CD4-positive, alpha-beta T cell treated with Interleukin-21 for 1 hour (primary cell): Measurements from ENCODE around the gene PTTG1IP.
"Not testable (repeated sequence)": the region's sequence is repeated elsewhere in the genome, so short reads cannot be mapped to it uniquely, and the experiment has no call there.

Experiments used
- DNase-seq: peaks from one replicate; pipeline ENCODE4 v3.0.0-alpha.2; 2020

PTTG1IP gene

GRCh38 chr21:44873356-44874239 is at the start of gene PTTG1IP:
TSS of gene PTTG1IP (minus strand) at chr21:44873690. CDS start at chr21:44873616, 74 bp downstream.
- DNase-seq, result peak; percentile 99

DNA sequence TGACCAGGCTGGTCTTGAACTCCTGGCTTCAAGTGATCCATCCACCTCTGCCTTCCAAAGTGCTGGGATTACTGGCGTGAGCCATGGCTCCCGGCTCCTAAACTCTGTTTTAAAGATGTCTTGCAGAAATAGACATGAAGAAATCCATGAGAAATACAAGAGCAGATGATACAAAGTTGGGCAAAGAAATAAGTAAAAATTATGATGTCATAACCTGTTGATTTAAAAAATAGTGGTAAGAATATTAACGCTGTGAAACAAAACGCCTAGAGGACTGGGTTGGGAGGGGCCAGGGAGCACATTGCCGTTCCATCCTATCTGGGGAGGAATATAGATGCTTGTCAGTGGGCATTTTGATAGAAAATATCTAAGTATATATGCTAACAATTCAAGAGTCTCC is 48.4 kb upstream of the PTTG1IP start:
- DNase-seq, result no peak

- peak; percentile 71 for DNase-seq
Measured at GRCh38 chr21:44920694-44921604, 47.5 kb upstream of the PTTG1IP start, which contains the start of gene ITGB2. TSS of gene ITGB2 (minus strand) at chr21:44920899. CDS start at chr21:44910782, 10,117 bp downstream.

DNA sequence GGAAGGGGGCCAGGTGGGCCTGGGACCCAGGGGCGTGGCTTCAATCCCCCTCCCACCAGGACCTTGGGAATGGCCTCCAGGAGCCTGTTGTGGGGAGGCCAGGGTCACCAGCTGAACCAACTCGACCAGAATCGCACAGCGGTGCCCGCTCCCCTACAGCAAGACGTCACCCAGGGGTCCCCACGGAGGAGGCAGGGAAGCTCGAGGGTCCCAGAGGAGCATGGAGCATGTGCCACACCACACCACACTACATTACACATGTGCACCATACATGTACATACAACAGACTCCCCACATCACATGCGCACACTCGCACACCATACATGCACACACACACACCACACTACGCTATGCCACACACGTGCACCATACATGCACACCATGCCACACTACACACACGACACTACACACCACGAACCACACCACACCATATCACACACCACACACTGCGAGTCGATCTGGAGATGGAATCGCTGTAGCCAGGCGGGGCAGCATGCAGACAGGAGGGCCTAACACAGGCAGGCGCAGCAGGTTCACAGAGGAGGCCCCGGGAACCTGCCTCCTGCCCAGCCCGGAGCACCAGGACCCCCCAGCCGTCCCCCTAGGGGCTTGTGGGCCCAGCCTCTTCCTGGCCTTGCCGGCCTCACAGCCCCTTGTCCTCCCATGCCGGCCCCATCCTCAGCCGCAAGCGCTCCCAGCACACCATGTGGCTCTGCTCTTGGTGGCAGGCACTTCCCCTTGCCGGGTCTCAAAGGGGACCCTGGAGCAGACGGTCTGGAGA is 46.6 kb upstream of the PTTG1IP start:
- no peak for DNase-seq

DNA sequence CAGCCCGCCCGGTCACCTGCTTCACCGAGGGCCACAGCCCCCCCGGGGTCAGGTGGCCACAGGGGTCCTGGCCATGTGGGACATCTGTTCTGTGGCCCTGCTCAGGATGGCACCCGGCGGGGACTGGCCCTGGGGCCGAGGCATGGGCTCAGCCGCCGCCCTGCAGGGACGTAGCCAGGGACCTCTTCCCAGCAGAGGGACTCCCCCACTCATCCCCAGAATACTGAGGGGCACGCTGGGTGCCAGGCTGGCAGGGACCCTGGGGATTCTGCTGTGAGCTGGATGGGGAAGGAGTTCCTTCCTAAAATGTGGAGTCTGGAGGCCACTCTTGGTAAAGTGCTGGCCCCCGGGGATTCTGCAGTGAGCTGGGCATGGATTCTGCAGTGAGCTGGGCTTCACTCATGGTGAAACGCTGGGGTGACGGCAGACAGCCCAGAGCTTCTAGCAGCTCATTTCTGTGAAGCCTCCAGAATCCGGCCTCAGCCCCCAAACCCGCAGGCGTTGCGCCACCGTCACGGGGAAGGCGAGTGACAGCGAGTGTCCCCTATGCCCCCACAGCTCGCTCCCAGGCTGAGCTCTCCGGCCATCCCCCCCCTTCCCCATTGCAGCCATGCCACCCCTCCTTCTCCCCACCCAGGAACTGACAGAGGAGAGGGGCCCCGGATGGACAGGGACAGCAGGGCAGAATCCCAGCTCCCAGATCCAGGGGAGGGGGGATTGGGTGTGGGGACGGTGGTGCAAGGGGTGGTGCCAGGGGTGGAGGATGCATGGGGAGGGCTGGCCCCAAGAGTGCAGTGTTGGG is 45.8 kb upstream of the PTTG1IP start:
- no peak for DNase-seq

DNA sequence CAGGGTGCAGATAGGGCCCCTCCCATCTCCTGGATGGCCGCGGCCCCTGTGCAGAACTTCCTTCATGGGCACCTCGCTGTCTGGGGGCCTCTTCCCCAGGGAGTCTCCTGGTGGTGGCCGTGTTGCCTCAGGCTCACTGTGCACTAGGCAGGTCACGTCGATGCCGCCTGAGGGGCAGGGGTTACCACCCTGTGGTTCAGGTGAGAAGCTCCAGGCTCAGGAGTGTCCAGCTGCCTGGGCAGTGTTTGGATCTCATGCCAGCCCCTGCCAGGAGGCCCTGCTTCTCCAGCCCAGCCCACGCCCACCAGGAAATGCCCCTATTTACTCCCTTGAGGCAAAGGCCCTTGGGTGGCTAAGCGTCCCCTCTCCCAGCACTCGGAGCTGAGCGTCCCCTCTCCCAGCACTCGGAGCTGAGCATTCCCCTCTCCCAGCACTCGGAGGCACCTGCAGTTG is 45.1 kb upstream of the PTTG1IP start:
- DNase-seq, result no peak

- no peak for DNase-seq
Measured at GRCh38 chr21:44918107-44918470, 44.6 kb upstream of the PTTG1IP start.

- DNase-seq, result no peak
Measured at GRCh38 chr21:44917446-44918106, 44.1 kb upstream of the PTTG1IP start.

DNA sequence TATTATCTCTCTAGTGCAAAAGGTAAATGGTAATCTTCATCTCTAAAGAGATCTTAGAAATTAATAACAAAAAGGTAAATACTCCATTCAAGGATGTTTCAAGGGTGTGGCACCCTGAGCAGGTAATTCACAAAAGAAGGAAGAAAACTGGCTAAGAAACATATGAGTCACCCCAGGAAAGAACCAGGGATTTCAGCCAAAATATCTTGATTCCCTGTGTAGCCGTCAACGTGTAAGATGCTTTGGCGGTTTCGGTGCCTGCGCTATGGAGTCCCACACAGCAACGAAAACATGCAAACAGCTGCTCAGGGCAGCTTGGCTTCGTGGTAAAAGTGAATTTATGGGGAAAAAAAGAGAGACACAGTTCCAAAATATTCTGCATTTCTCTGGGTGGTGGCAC is 43.5 kb upstream of the PTTG1IP start:
- DNase-seq, result no peak

DNA sequence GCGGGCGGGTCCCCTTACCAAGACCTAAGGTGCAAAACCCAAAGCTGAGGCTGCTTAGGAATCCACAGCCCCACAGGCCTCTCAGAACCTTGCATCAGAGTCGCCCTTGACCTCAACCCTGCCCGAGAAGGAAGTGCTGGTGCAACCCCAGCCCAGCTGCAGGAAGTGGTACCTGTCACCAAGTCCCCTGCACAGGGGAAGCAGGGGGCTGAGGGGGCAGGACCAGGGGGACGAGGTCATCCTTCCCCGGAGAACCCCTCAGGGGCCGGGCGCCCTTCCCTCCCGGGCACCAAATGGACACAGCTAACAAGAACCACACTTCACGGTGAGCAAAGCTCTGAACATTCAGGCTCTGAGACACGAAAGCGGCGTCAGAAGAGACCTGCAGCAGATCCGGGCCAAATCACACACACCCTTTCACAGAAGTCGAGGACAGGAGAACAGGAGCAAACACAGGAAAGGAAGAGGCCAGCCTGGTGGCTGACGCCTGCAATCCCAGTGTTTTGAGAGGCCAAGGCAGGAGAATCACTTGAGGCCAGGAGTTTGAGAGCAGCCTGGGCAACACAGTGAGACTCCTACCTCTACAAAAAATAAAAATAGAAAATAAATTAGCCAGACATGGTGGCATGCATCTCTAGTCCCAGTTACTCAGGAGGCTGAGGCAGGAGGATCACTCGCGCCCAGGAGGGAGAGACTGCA is 40.8 kb upstream of the PTTG1IP start:
- peak; percentile 72 for DNase-seq

DNA sequence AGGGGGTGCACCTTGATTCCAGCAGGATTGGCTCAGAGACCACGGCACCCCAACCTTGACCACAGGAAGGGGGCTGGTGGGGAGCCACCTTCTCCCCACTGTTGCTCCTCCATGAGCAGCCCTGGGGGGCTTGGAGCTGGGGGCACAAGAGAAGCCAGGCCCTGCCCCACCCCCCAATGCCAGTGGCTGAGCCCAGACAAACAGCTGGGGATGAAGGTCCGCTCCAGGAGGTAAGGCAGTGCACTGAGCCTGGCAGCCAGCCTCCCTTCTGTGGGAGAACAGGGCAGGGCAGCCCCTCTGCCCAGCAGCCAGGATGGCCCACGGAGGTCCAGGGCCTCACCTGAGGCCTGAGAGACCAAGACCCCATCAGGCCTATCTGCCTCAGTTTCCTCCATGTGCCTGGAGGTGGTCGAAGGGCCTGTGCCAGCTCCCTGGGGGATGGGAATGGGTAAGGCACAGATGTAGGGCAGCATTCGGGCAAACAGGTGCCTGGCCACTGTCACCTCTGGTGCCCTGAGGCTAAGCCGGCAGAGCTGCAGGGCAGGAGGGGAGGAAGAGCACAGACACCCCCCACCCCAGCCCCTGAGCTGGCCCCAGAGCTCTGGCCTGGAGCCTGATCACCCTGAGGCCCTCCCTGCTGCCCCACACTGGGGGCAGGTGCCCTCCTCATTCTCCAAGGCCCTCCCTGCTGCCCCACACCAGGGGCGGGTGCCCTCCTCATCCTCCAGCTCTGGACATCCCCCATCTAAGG is 40.1 kb upstream of the PTTG1IP start:
- DNase-seq, result no peak

- DNase-seq, result not testable (repeated sequence)
Measured at GRCh38 chr21:44912506-44913412, 39.3 kb upstream of the PTTG1IP start.

DNA sequence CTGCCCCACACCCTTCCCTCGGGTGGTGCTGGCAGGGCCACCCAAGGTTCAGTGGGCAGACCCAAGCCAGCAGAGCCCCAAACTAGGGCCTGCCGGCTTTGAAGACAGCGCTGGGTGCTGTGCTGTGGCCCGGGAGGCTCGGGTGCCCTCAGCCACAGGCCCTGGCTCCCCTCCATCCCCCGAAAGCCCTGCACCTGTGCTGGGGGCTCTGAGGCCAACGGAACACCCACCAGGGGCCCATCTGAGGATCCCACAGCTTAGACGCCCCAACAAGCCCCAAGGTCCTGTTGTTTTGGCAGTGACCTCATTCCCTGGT is 38.6 kb upstream of the PTTG1IP start:
- no peak for DNase-seq

DNA sequence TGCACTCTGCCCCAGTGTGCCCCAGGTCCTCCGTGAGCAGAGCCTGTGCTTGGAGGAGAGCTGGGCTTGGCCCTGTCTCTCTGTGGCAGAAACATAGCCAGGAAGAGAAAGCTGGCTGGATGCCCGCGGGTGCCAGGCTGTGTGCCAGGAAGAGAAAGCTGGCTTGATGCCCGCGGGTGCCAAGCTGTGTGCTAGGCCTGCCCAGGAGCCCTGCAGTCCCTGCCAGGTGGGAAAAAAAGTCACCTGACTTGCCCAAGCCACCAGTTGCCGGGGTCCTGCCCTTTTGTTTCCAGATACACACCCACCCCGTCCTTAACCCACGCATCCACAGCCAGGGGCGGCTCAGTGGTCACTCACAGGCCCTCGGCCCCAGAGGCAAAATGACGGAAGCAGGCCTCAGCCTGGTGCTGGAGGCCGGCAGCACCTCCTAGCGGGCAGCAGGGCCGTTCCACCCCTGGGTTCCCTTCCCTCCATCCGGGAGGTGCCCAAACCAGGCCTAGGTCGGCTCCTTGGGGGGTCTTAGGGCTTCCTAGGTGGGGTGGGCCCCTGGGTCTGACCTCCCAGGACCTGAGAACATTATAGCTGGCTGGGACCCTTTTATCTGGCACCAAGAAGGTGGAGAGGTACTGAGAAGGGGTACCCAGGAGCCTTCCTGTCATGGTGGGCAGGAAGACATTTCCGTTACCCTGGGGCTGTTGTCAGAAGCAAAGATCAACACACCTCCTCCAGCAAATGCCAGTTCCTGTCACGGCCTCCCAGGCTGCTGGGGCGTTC is 38.1 kb upstream of the PTTG1IP start:
- peak; percentile 69 for DNase-seq

DNA sequence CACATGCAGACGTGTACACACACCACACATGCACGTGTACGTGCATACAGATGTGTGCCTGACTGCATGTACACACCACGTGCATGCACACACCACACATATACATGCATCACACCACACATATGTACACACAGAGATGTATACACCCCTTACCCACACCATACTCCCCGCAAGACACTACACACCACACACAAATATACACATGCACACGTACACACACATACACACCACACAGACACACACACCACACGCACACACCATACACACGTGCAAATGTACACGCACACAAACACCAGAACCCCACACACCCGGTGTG is 37.5 kb upstream of the PTTG1IP start:
- DNase-seq, result no peak

- DNase-seq, result no peak
Measured at GRCh38 chr21:44910229-44911067, 37.0 kb upstream of the PTTG1IP start.

- DNase-seq, result no peak
Measured at GRCh38 chr21:44909719-44910118, 36.2 kb upstream of the PTTG1IP start.
